Upper lobe of left lung (tissue), 6 donors: ENCODE data around the gene PGD. TPM values are rescaled to one million over a fixed set of nuclear protein-coding genes. Genes with fewer than 3 reads are reported as not detected.
A peak's percentile ranks its signal among the peaks of the same experiment; 100 is the strongest.

ENCODE experiments used
- ATAC-seq, 2 donors: fragments of 200-7000 bp; cut with Tn5 transposase; one replicate each; pipeline ENCODE4 v1.9.1; 2022; ENCODE audit warnings: mild to moderate bottlenecking in 2 of 2, moderate library complexity in 2 of 2; ENCODE audit not compliant: low FRiP score in 2 of 2
- DNase-seq, 2 donors: peaks; one replicate each; pipeline ENCODE4 v3.0.0-alpha.2; 2019 to 2020
- H3K27ac ChIP-seq, 4 donors: fragments of 200-600 bp; sonication (generic); one replicate each; pipeline ENCODE4 v1.5.1; 2016 to 2019
- H3K27me3 ChIP-seq, 4 donors: fragments of 200-600 bp; sonication (generic); one replicate each; pipeline ENCODE4 v1.5.1; 2017 to 2019
- H3K36me3 ChIP-seq, 4 donors: fragments of 200-600 bp; sonication (generic); one replicate each; pipeline ENCODE4 v1.5.1; 2016 to 2019
- H3K4me1 ChIP-seq, 4 donors: fragments of 200-600 bp; sonication (generic); one replicate each; pipeline ENCODE4 v1.5.1; 2018 to 2019
- H3K4me3 ChIP-seq, 4 donors: fragments of 200-600 bp; sonication (generic); one replicate each; pipeline ENCODE4 v1.5.1; 2017 to 2019; ENCODE audit warnings: mild to moderate bottlenecking in 2 of 4, moderate library complexity in 1 of 4
- H3K9me3 ChIP-seq, 4 donors: fragments of 200-600 bp; sonication (generic); one replicate each; pipeline ENCODE4 v1.5.1; 2018 to 2019
- CTCF ChIP-seq, 6 experiments: fragments of 450-650 bp in 4 of 6; fragments of 200-600 bp in 2 of 6; sonication (generic) in 2 of 6; IDR thresholded peaks; one replicate each; pipeline ENCODE4 v1.5.1; 2016 to 2019; ENCODE audit warnings: antibody characterized with exemption in 6 of 6
- EP300 ChIP-seq, 4 donors: sonication (generic); formaldehyde crosslinking; IDR thresholded peaks; one replicate each; pipeline ENCODE4 v1.5.1; 2017; ENCODE audit warnings: antibody characterized with exemption in 4 of 4, control low read depth in 2 of 4
- POLR2A ChIP-seq, 4 donors: fragments of 450-650 bp; IDR thresholded peaks; one replicate each; pipeline ENCODE4 v1.5.1; 2016 to 2017; ENCODE audit warnings: antibody characterized with exemption in 4 of 4, mild to moderate bottlenecking in 2 of 4
- POLR2AphosphoS5 ChIP-seq, 2 donors: sonication (generic); formaldehyde crosslinking; IDR thresholded peaks; one replicate each; pipeline ENCODE4 v1.5.1; 2017; ENCODE audit warnings: antibody characterized with exemption in 2 of 2
- WGBS, 2 donors: methylation state at CpG; one replicate each; pipeline ENCODE4 v1.1.5; 2017 to 2018; 5-methylcytosine and 5-hydroxymethylcytosine counted together
- total RNA-seq, 6 donors: library from RNA; depleted of rRNA in 4 of 6; stranded (reverse); fragments of >200 nt in 4 of 6; gene quantifications; one replicate each; pipeline versions ENCODE4 v1.1.0 to v1.2.1, GENCODE V29; 2016 to 2021
- donor health status: DM: no; HTN: no; CAD: no; lungs with moderate emphysema.
- donor health status: DM: no; HTN: yes; CAD: no; lungs with severe emphysema.

The PGD gene
- total RNA-seq, 6 donors from 2014 or later, result 118 to 211 (median 183) TPM

GRCh38 chr1:10428984-10429383 lies 30.1 kb downstream of the PGD start:
- WGBS, 2 donors, result 86 to 92% methylated on average over 4 to 5 of the region's 5 CpGs
- Histone ChIP-seq H3K9me3 (no peaks in the 10 kb centered on the region), H3K4me3 (no peak overlapping the region), H3K4me1 (peaks cover 19 to 36% (median 22%) of the 10 kb centered on the region in 4 donors), H3K27me3 (no peaks in the 10 kb centered on the region), H3K36me3 (no peaks in the 10 kb centered on the region), H3K27ac (no peak overlapping the region)
- ATAC-seq (no peak), DNase-seq (no peak)
- no peak for TF ChIP-seq POLR2AphosphoS5 (IDR thresholded peaks at IDR 0.05)
- no peak for TF ChIP-seq EP300 (IDR thresholded peaks at IDR 0.05)
- no peak for TF ChIP-seq CTCF (IDR thresholded peaks at IDR 0.05)
- TF ChIP-seq POLR2A (IDR thresholded peaks at IDR 0.05), result no peak

GRCh38 chr1:10429868-10430215 lies 31.0 kb downstream of the PGD start:
- peak overlapping the region in 3 of 4 donors; percentile 59 to 81 (median 72) for H3K27ac ChIP-seq
- WGBS, 2 donors, result 13 to 21% methylated on average over 7 to 16 of the region's 16 CpGs
- no peak for ATAC-seq
- peaks cover 19 to 36% (median 22%) of the 10 kb centered on the region in 4 donors for H3K4me1 ChIP-seq
- no peaks in the 10 kb centered on the region for H3K9me3 ChIP-seq
- no peak for TF ChIP-seq CTCF (IDR thresholded peaks at IDR 0.05)
- no peak for TF ChIP-seq EP300 (IDR thresholded peaks at IDR 0.05)
- TF ChIP-seq POLR2A (IDR thresholded peaks at IDR 0.05), result no peak
- TF ChIP-seq POLR2AphosphoS5 (IDR thresholded peaks at IDR 0.05), result no peak
- no peak for DNase-seq
- peak overlapping the region; percentile 70 to 91 (median 83) for H3K4me3 ChIP-seq
- no peaks in the 10 kb centered on the region for H3K36me3 ChIP-seq
- H3K27me3 ChIP-seq, result no peaks in the 10 kb centered on the region

- H3K27me3 ChIP-seq, result no peaks in the 10 kb centered on the region
- ATAC-seq, result peak; percentile 95 to 98
- peak within 1 kb of the TSS; percentile 9 to 81 (median 66) for H3K27ac ChIP-seq
- peak; percentile 91 to 99 for DNase-seq
- 0% methylated on average over 5 to 21 of the region's 95 CpGs for WGBS, 2 donors
- peaks cover 19 to 36% (median 22%) of the 10 kb centered on the region in 4 donors for H3K4me1 ChIP-seq
- peak within 1 kb of the TSS; percentile 70 to 91 (median 83) for H3K4me3 ChIP-seq
- no peaks in the 10 kb centered on the region for H3K36me3 ChIP-seq
- TF ChIP-seq CTCF (IDR thresholded peaks at IDR 0.05), result peak; percentile 98 to 100 (median 99)
- TF ChIP-seq POLR2A (IDR thresholded peaks at IDR 0.05), result peak in 2 of 4 donors; percentile 20 to 63
- no peak for TF ChIP-seq EP300 (IDR thresholded peaks at IDR 0.05)
- peak in 1 of 2 donors; percentile 54 for TF ChIP-seq POLR2AphosphoS5 (IDR thresholded peaks at IDR 0.05)
- H3K9me3 ChIP-seq, result no peaks in the 10 kb centered on the region
Observed at GRCh38 chr1:10430216-10431069, 31.6 kb downstream of the PGD start, which contains the start of gene CENPS. Gene CENPS (plus strand): TSS chr1:10430433. CDS start chr1:10430518, 85 bp downstream.

- 24 to 30% methylated on average over 28 to 30 of the region's 30 CpGs for WGBS, 2 donors
- H3K27ac ChIP-seq, result peak overlapping the region; percentile 9 to 81 (median 66)
- no peaks in the 10 kb centered on the region for H3K27me3 ChIP-seq
- DNase-seq (no peak), ATAC-seq (no peak)
- no peaks in the 10 kb centered on the region for H3K36me3 ChIP-seq
- H3K9me3 ChIP-seq, result no peaks in the 10 kb centered on the region
- peaks cover 19 to 36% (median 22%) of the 10 kb centered on the region in 4 donors for H3K4me1 ChIP-seq
- H3K4me3 ChIP-seq, result peak overlapping the region; percentile 70 to 91 (median 83)
- TF ChIP-seq CTCF (IDR thresholded peaks at IDR 0.05), result no peak
- no peak for TF ChIP-seq EP300 (IDR thresholded peaks at IDR 0.05)
- no peak for TF ChIP-seq POLR2AphosphoS5 (IDR thresholded peaks at IDR 0.05)
- TF ChIP-seq POLR2A (IDR thresholded peaks at IDR 0.05), result no peak
Observed at GRCh38 chr1:10431070-10431730, 32.3 kb downstream of the PGD start.
